K562 (cell line): ENCODE measurements around the gene NRP2. TPM values are rescaled to one million over a fixed set of nuclear protein-coding genes. Genes with fewer than 3 reads are reported as not detected.

ENCODE experiments used
- ATAC-seq: fragments of 200-7000 bp; cut with Tn5 transposase; 3 replicates; pipeline ENCODE4 v1.9.1; 2020; ENCODE audit warnings: moderate library complexity
- BruUV-seq: library from RNA; stranded (reverse); fragments of 400-500 nt; replicated peaks from 2 replicates; lab custom pipeline; 2021; lab: Mats Ljungman, UMichigan
- CTCF ChIA-PET: fragments of 300-600 bp; formaldehyde crosslinking; extraction: SDS; loops from one replicate; lab custom pipeline; 2021; ENCODE audit warnings: low intra/inter-chr PET ratio; lab: Yijun Ruan, JAX
- POLR2A ChIA-PET: fragments of 300-600, 350-650 bp; sonication (Branson Sonifier 250); formaldehyde crosslinking; extraction: SDS; loops from one replicate; lab custom pipeline; 2021; ENCODE audit warnings: antibody characterized with exemption, inconsistent platforms; lab: Yijun Ruan, JAX
- DNase-seq, 4 experiments: peaks; one replicate each; pipeline versions ENCODE4 v3.0.0 to v3.0.0-alpha.2; 2011 to 2018; ENCODE audit warnings: low spot score in 3 of 4, mixed read lengths in 3 of 4; ENCODE audit errors: extremely low read depth in 1 of 4
- FAIRE-seq: peaks from 2 replicates; lab custom pipeline; 2011; peaks lifted over from hg19 to GRCh38; lab: Jason Lieb, UNC
- H2AFZ ChIP-seq: 2 replicates; pipeline ENCODE4 v1.6.0; 2011; ENCODE audit warnings: low read depth, low read length, control low read depth, inconsistent platforms
- H3K27ac ChIP-seq: fragments of 200-600 bp; 3 replicates; pipeline ENCODE4 v1.8.0; 2011; ENCODE audit warnings: low read depth, mild to moderate bottlenecking, control low read depth, inconsistent platforms, low read length, moderate library complexity, mixed read lengths; ENCODE audit errors: extremely low read depth
- H3K27me3 ChIP-seq, 2 experiments: fragments of 300-600 bp in 1 of 2; 2 replicates in 1 of 2; 3 replicates in 1 of 2; pipeline versions ENCODE4 v1.6.0 to v1.8.0; 2011; ENCODE audit warnings: inconsistent platforms in 2 of 2, low read length in 2 of 2, mild to moderate bottlenecking in 1 of 2, mixed read lengths in 1 of 2, moderate library complexity in 1 of 2; ENCODE audit not compliant: control insufficient read depth in 2 of 2, insufficient read depth in 2 of 2
- H3K36me3 ChIP-seq: fragments of 300-600 bp; 3 replicates; pipeline ENCODE4 v1.8.0; 2011; ENCODE audit warnings: mild to moderate bottlenecking, low read length, inconsistent platforms; ENCODE audit not compliant: control insufficient read depth, insufficient read depth
- H3K4me1 ChIP-seq, 2 experiments: fragments of 200-600 bp in 1 of 2; replicated peaks in 1 of 2; 2 replicates in 1 of 2; 3 replicates in 1 of 2; pipeline versions ENCODE4 v1.5.1 to v1.8.0; 2011; ENCODE audit warnings: inconsistent platforms in 2 of 2, low read length in 2 of 2, mild to moderate bottlenecking in 1 of 2, mixed read lengths in 1 of 2, moderate library complexity in 1 of 2; ENCODE audit not compliant: control insufficient read depth in 2 of 2, insufficient read depth in 2 of 2
- H3K4me2 ChIP-seq: 2 replicates; pipeline ENCODE4 v1.6.1; 2011; ENCODE audit warnings: low read length, control low read depth, inconsistent platforms, mixed read lengths; ENCODE audit not compliant: insufficient read depth
- H3K4me3 ChIP-seq: fragments of 200-600 bp; sonication (generic), shearing (Covaris generic); 2 replicates; pipeline ENCODE4 v1.5.1; 2016; ENCODE audit warnings: control low read depth, inconsistent platforms
- H3K79me2 ChIP-seq: fragments of 200-600 bp; 3 replicates; pipeline ENCODE4 v1.8.0; 2011; ENCODE audit warnings: low read length, inconsistent platforms; ENCODE audit not compliant: control insufficient read depth, insufficient read depth
- H3K9ac ChIP-seq, 2 experiments: 2 replicates each; pipeline versions ENCODE4 v1.6.0 to v1.6.1; 2011; ENCODE audit warnings: low read depth in 2 of 2, low read length in 2 of 2, control low read depth in 1 of 2, inconsistent platforms in 1 of 2, mild to moderate bottlenecking in 1 of 2, mixed read lengths in 1 of 2; ENCODE audit not compliant: insufficient read depth in 1 of 2
- H3K9me1 ChIP-seq: one replicate; pipeline ENCODE4 v1.6.0; 2011; ENCODE audit warnings: inconsistent platforms, mild to moderate bottlenecking, low read length, moderate library complexity; ENCODE audit not compliant: control insufficient read depth, insufficient read depth
- H3K9me3 ChIP-seq: replicated peaks from 2 replicates; pipeline ENCODE4 v1.5.1; 2011; ENCODE audit warnings: low read depth, low read length, inconsistent platforms; ENCODE audit not compliant: control insufficient read depth, insufficient read depth
- H4K20me1 ChIP-seq: replicated peaks from 2 replicates; pipeline ENCODE4 v1.6.1; 2011; ENCODE audit warnings: low read length, inconsistent platforms, mixed read lengths; ENCODE audit not compliant: control insufficient read depth, insufficient read depth
- BMI1 ChIP-seq: fragments of 150-350 bp; IDR thresholded peaks from 2 replicates; pipeline ENCODE4 v1.6.1; 2014; ENCODE audit warnings: low read length
- CBX1 ChIP-seq: sonication (generic); IDR thresholded peaks from 2 replicates; pipeline ENCODE4 v1.6.1; 2016; ENCODE audit warnings: antibody characterized with exemption, low read depth, mild to moderate bottlenecking
- CEBPB ChIP-seq: fragments of 450-650 bp; IDR thresholded peaks from 2 replicates; pipeline ENCODE4 v1.6.1; 2016; ENCODE audit warnings: missing genetic modification characterization, missing compliant biosample characterization
- ILF3 ChIP-seq: fragments of 450-650 bp; IDR thresholded peaks from 2 replicates; pipeline ENCODE4 v1.6.1; 2018; ENCODE audit warnings: antibody characterized with exemption, mild to moderate bottlenecking, moderate library complexity, borderline replicate concordance
- KLF1 ChIP-seq: fragments of 450-650 bp; IDR thresholded peaks from 2 replicates; pipeline ENCODE4 v1.6.1; 2016; ENCODE audit warnings: missing genetic modification characterization, missing compliant biosample characterization
- RFX7 ChIP-seq: fragments of 250-450 bp; sonication (Bioruptor Pico); IDR thresholded peaks from 2 replicates; pipeline ENCODE4 v1.5.1; 2021; ENCODE audit warnings: mild to moderate bottlenecking
- ZNF124 ChIP-seq: sonication (generic); formaldehyde crosslinking; IDR thresholded peaks from 2 replicates; pipeline ENCODE4 v1.8.1; 2022; ENCODE audit warnings: missing genetic modification reagents
- WGBS: fragments of 100-300 bp; shearing (Covaris generic); methylation state at CpG from one replicate; pipeline ENCODE4 v1.1.6; 2016; ENCODE audit warnings: low coverage, mixed read lengths; ENCODE audit not compliant: insufficient coverage; ENCODE audit errors: missing lambda C conversion rate; 5-methylcytosine and 5-hydroxymethylcytosine counted together
- in situ Hi-C: fragments of 300-500 bp; cut with MboI; formaldehyde crosslinking; loops from 4 replicates; pipeline ENCODE4 v1.15.0; 2018; ENCODE audit warnings: inconsistent platforms, mixed read lengths
- intact Hi-C: fragments of 100-400 bp; cut with micrococcal nuclease; formaldehyde crosslinking; loops from 2 replicates; pipeline ENCODE4 v1.14.2; 2022
- polyA plus RNA-seq, 8 experiments: library from polyadenylated mRNA; depleted of rRNA in 4 of 8; stranded (reverse) in 5 of 8; unstranded in 3 of 8; fragments of >200 nt; fragmentation: Nextera tagmentation in 2 of 8; fragmentation: Illumina TruSeq in 1 of 8; extraction: Ambion mirVana in 2 of 8; extraction: Trizol in 1 of 8; gene quantifications; 2 replicates each; pipeline versions ENCODE4 v1.2.1 to v1.2.3, GENCODE V29; 2011 to 2014; ENCODE audit warnings: inconsistent platforms in 1 of 8, missing spikeins in 1 of 8
- total RNA-seq, 7 experiments: library from RNA; depleted of rRNA in 6 of 7; stranded (reverse); fragments of >200 nt in 6 of 7; fragmentation: Illumina TruSeq in 2 of 7; extraction: Trizol in 2 of 7; gene quantifications; 2 replicates each; pipeline versions ENCODE4 v1.2.1 to v1.2.3, GENCODE V29; 2011 to 2021; ENCODE audit warnings: low replicate concordance in 1 of 7
- TF ChIP-seq, protein P1 (sequence below), 2 experiments: fragments of 450-650 bp in 1 of 2; IDR thresholded peaks; 2 replicates each; pipeline ENCODE4 v1.6.1; 2011 to 2017; ENCODE audit warnings: low read depth in 2 of 2, antibody characterized with exemption in 1 of 2, borderline replicate concordance in 1 of 2, low read length in 1 of 2, mild to moderate bottlenecking in 1 of 2, mixed read lengths in 1 of 2; ENCODE audit not compliant: control insufficient read depth in 1 of 2
- TF ChIP-seq, protein P2 (sequence below): IDR thresholded peaks from 2 replicates; pipeline ENCODE4 v1.6.1; 2012; ENCODE audit warnings: low read depth, low read length, improper control_type of control experiment, borderline replicate concordance
- TF ChIP-seq, protein P3 (sequence below): sonication (generic); formaldehyde crosslinking; IDR thresholded peaks from 2 replicates; pipeline ENCODE4 v1.8.0; 2022; ENCODE audit warnings: missing genetic modification reagents, mild to moderate bottlenecking, moderate library complexity, borderline replicate concordance
- TF ChIP-seq, protein P4 (sequence below): fragments of 450-650 bp; IDR thresholded peaks from 2 replicates; pipeline ENCODE4 v1.7.0; 2016; ENCODE audit warnings: borderline replicate concordance

Gene NRP2
- total and polyA plus RNA-seq, 9 of the 15 experiments (the other 6 are each of a cell fraction or from before 2014, with no cell fraction given) = 0.05 to 0.31 (median 0.15) TPM; not detected in 5

DNA sequence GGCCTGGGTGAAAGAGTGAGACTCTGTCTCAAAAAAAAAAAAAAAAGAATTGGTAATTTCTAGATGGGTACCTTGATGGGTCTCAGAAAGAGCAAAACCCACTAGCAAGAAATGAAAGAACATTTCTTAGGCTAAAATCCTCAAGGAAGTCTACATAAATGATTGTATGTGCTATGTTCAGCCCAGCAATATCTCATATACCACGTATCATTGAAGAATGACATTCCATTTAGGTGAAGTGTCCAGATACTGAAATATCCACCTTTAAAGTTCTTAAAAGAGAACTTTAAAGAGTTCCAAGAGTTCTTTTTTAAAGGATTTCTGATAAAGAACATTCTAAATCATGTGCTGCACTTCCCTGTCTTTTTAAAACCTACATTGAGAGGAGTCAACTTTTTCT lies 19.2 kb downstream of the NRP2 start:
- no peak overlapping the region for H3K9ac ChIP-seq
- no CpG with 5 or more reads among the region's 1 CpG for WGBS
- H3K27ac ChIP-seq = no peak overlapping the region
- H3K4me1 ChIP-seq = no peaks in the 10 kb centered on the region
- H3K4me2 ChIP-seq = no peak overlapping the region
- ChIA-PET POLR2A (no interaction called here), CTCF (no interaction called here)
- H2AFZ ChIP-seq = no peak overlapping the region
- H3K4me3 ChIP-seq = no peak overlapping the region
- no peaks in the 10 kb centered on the region for H3K79me2 ChIP-seq
- H3K9me1 ChIP-seq = no peaks in the 10 kb centered on the region
- peaks cover 0 to under 1% of the 10 kb centered on the region in 2 experiments; a peak in 1 of 5 replicates for H3K27me3 ChIP-seq
- no peaks in the 10 kb centered on the region for H4K20me1 ChIP-seq
- DNase-seq (no peak), ATAC-seq (no peak), FAIRE-seq (no peak)
- in situ Hi-C loops = no loop called here
- H3K9me3 ChIP-seq = no peaks in the 10 kb centered on the region
- BruUV-seq = no TSS peak
- no peaks in the 10 kb centered on the region for H3K36me3 ChIP-seq
- intact Hi-C loops = no loop called here
- TF ChIP-seq CEBPB (tag) = no peak
- TF ChIP-seq, protein P1, sequence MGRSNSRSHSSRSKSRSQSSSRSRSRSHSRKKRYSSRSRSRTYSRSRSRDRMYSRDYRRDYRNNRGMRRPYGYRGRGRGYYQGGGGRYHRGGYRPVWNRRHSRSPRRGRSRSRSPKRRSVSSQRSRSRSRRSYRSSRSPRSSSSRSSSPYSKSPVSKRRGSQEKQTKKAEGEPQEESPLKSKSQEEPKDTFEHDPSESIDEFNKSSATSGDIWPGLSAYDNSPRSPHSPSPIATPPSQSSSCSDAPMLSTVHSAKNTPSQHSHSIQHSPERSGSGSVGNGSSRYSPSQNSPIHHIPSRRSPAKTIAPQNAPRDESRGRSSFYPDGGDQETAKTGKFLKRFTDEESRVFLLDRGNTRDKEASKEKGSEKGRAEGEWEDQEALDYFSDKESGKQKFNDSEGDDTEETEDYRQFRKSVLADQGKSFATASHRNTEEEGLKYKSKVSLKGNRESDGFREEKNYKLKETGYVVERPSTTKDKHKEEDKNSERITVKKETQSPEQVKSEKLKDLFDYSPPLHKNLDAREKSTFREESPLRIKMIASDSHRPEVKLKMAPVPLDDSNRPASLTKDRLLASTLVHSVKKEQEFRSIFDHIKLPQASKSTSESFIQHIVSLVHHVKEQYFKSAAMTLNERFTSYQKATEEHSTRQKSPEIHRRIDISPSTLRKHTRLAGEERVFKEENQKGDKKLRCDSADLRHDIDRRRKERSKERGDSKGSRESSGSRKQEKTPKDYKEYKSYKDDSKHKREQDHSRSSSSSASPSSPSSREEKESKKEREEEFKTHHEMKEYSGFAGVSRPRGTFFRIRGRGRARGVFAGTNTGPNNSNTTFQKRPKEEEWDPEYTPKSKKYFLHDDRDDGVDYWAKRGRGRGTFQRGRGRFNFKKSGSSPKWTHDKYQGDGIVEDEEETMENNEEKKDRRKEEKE (IDR thresholded peaks at IDR 0.05; ENCODE audit: borderline replicate concordance in 1 of 2, control insufficient read depth in 1 of 2, low read depth in 2 of 2, low read length in 1 of 2) = no peak
- TF ChIP-seq, protein P2, sequence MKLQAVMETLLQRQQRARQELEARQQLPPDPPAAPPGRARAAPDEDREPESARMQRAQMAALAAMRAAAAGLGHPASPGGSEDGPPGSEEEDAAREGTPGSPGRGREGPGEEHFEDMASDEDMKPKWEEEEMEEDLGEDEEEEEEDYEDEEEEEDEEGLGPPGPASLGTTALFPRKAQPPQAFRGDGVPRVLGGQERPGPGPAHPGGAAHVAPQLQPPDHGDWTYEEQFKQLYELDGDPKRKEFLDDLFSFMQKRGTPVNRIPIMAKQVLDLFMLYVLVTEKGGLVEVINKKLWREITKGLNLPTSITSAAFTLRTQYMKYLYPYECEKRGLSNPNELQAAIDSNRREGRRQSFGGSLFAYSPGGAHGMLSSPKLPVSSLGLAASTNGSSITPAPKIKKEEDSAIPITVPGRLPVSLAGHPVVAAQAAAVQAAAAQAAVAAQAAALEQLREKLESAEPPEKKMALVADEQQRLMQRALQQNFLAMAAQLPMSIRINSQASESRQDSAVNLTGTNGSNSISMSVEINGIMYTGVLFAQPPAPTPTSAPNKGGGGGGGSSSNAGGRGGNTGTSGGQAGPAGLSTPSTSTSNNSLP = no peak
- TF ChIP-seq, protein P3, sequence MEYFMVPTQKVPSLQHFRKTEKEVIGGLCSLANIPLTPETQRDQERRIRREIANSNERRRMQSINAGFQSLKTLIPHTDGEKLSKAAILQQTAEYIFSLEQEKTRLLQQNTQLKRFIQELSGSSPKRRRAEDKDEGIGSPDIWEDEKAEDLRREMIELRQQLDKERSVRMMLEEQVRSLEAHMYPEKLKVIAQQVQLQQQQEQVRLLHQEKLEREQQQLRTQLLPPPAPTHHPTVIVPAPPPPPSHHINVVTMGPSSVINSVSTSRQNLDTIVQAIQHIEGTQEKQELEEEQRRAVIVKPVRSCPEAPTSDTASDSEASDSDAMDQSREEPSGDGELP = no peak
- no peak for TF ChIP-seq CBX1
- TF ChIP-seq ILF3 = no peak
- TF ChIP-seq KLF1 (tag) = no peak
- no peak for TF ChIP-seq BMI1
- TF ChIP-seq, protein P4, sequence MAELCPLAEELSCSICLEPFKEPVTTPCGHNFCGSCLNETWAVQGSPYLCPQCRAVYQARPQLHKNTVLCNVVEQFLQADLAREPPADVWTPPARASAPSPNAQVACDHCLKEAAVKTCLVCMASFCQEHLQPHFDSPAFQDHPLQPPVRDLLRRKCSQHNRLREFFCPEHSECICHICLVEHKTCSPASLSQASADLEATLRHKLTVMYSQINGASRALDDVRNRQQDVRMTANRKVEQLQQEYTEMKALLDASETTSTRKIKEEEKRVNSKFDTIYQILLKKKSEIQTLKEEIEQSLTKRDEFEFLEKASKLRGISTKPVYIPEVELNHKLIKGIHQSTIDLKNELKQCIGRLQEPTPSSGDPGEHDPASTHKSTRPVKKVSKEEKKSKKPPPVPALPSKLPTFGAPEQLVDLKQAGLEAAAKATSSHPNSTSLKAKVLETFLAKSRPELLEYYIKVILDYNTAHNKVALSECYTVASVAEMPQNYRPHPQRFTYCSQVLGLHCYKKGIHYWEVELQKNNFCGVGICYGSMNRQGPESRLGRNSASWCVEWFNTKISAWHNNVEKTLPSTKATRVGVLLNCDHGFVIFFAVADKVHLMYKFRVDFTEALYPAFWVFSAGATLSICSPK = no peak
- no peak for TF ChIP-seq RFX7
- no peak for TF ChIP-seq ZNF124 (CRISPR knock-in tag)
